Mesothelial cell of epicardium (in vitro differentiated cells): Measurements from ENCODE around the gene BIRC3. TPM values are rescaled to one million over a fixed set of nuclear protein-coding genes. Genes with fewer than 3 reads are reported as not detected.

Experiments
- DNase-seq, 2 experiments: peaks; one replicate each; pipeline ENCODE4 v3.0.0; 2021; ENCODE audit warnings: low spot score in 2 of 2; ENCODE audit not compliant: unreplicated experiment in 2 of 2
- H3K27ac Mint-ChIP-seq: 2 replicates; pipeline ENCODE4 v1.8.0; 2021; ENCODE audit warnings: mixed read lengths
- H3K27me3 Mint-ChIP-seq: 2 replicates; pipeline ENCODE4 v1.8.0; 2021; ENCODE audit warnings: low read depth, mixed read lengths
- H3K36me3 Mint-ChIP-seq: 2 replicates; pipeline ENCODE4 v1.8.0; 2021; ENCODE audit warnings: mixed read lengths
- H3K4me1 Mint-ChIP-seq: 2 replicates; pipeline ENCODE4 v1.8.0; 2021; ENCODE audit warnings: mixed read lengths
- H3K4me3 Mint-ChIP-seq: 2 replicates; pipeline ENCODE4 v1.8.0; 2021; ENCODE audit warnings: mild to moderate bottlenecking, moderate library complexity, mixed read lengths
- H3K9me3 Mint-ChIP-seq: 2 replicates; pipeline ENCODE4 v1.8.0; 2021; ENCODE audit warnings: mixed read lengths
- CTCF ChIP-seq: fragments of 200-600 bp; sonication (generic); IDR thresholded peaks from one replicate; pipeline ENCODE4 v1.5.0; 2021; ENCODE audit warnings: antibody characterized with exemption; ENCODE audit not compliant: unreplicated experiment
- total RNA-seq: library from RNA; stranded (reverse); gene quantifications from 3 replicates; pipeline ENCODE4 v1.2.1, GENCODE V29; 2021

The BIRC3 gene
- total RNA-seq, 1 donor from 2014 or later: 1.4 TPM

GRCh38 chr11:102306048-102306597 is 11.2 kb upstream of the BIRC3 start:
- Mint-ChIP-seq H3K4me1 (peaks cover 17% of the 10 kb centered on the region), H3K27ac (no peak overlapping the region), H3K9me3 (peaks cover 19% of the 10 kb centered on the region)

GRCh38 chr11:102306817-102307726 is 10.2 kb upstream of the BIRC3 start:
- Mint-ChIP-seq H3K27ac (peak overlapping the region; percentile 2), H3K9me3 (peaks cover 10% of the 10 kb centered on the region), H3K4me3 (no peak overlapping the region), H3K27me3 (no peaks in the 10 kb centered on the region), H3K4me1 (peaks cover 17% of the 10 kb centered on the region), H3K36me3 (peaks cover 1% of the 10 kb centered on the region)
- no peak for DNase-seq
- TF ChIP-seq CTCF: no peak

More at GRCh38 chr11:102306048-102306597, 11.2 kb upstream of the BIRC3 start:
- no peak for TF ChIP-seq CTCF
- Mint-ChIP-seq H3K27me3 (no peaks in the 10 kb centered on the region), H3K36me3 (peaks cover 3% of the 10 kb centered on the region), H3K4me3 (no peak overlapping the region)
- no peak for DNase-seq

- peaks cover 18% of the 10 kb centered on the region for H3K4me1 Mint-ChIP-seq
- H3K9me3 Mint-ChIP-seq: peaks cover 10% of the 10 kb centered on the region
- no peak overlapping the region for H3K27ac Mint-ChIP-seq
- H3K4me3 Mint-ChIP-seq: no peak overlapping the region
- no peak for TF ChIP-seq CTCF
- no peaks in the 10 kb centered on the region for H3K27me3 Mint-ChIP-seq
- DNase-seq: no peak
- peaks cover 1% of the 10 kb centered on the region for H3K36me3 Mint-ChIP-seq
Observed at GRCh38 chr11:102307727-102308038, 9.6 kb upstream of the BIRC3 start.

- H3K9me3 Mint-ChIP-seq: peaks cover 5% of the 10 kb centered on the region
Observed at GRCh38 chr11:102309621-102310541, 7.4 kb upstream of the BIRC3 start.

More at GRCh38 chr11:102309621-102310541, 7.4 kb upstream of the BIRC3 start:
- H3K4me1 Mint-ChIP-seq: peaks cover 26% of the 10 kb centered on the region
- no peaks in the 10 kb centered on the region for H3K27me3 Mint-ChIP-seq
- H3K27ac Mint-ChIP-seq: no peak overlapping the region
- no peaks in the 10 kb centered on the region for H3K36me3 Mint-ChIP-seq
- TF ChIP-seq CTCF: peak; percentile 32
- no peak for DNase-seq
- H3K4me3 Mint-ChIP-seq: no peak overlapping the region
